Stimulated activated CD8-positive, alpha-beta memory T cell treated with anti-CD3 and anti-CD28 coated beads, Interleukin-15, amount 100 ng/mL, for 48 hours (primary cell): ENCODE results near the gene ORC2.
A peak's percentile ranks its signal among the peaks of the same experiment; 100 is the strongest.

Experiments used
- DNase-seq, 2 donors: peaks; one replicate each; pipeline ENCODE4 v3.0.0-alpha.2; 2020; ENCODE audit warnings: low read depth in 2 of 2

ORC2 gene

DNA sequence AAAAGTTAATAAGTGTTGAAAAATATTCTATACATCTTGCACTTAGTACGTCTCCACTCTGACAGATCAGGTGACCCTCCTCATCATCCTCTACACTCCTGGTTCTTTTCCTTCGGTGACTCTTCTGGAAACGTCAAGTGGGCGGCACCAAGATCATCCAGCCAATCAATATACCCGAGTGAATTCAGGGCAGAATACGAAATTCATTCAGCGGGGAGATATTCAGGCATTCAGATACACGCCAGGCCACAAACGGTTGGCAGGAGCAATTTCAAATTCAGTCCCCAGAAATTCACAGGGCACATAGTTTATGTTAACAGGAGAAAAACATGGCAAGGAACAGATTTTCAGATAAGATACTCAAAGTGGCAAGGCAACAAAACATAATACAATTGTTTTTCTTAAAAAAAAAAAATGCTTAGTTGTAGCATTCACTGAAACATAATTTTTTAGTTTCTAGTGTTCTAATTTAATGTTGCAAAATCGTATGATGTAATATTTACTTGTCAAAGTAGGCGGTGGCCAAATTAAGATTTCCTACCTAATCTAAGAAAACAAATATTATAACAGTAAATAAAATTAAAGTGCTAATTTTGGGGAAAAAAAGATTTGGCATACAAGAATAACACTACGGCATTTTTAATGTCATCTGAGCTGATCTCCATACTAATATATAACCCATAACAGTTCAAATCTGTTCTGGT lies 103.2 kb downstream of the ORC2 start:
- DNase-seq, result peak in 1 of 2 donors; percentile 9
